ENCODE results near the gene AHSA1.

- TF ChIP-seq CTCF (IDR thresholded peaks at IDR 0.05) (no peak), POLR2AphosphoS5 (IDR thresholded peaks at IDR 0.05; ENCODE audit: insufficient read depth in 1 of 2, low read depth in 1 of 2) (no peak), POLR2A (IDR thresholded peaks at IDR 0.05) (no peak)
Observed at GRCh38 chr14:77426396-77426795, 31.5 kb upstream of the AHSA1 start.

All from vagina (tissue), 2 donors.